CD14-positive monocyte (primary cell): ENCODE results near the gene TTC36. TPM values are rescaled to one million over a fixed set of nuclear protein-coding genes. Genes with fewer than 3 reads are reported as not detected.

Experiments used
- DNase-seq, 3 donors: peaks; one replicate each; pipeline ENCODE4 v3.0.0-alpha.2; 2011 to 2022
- H2AFZ ChIP-seq: 2 replicates; pipeline ENCODE4 v1.6.0; 2012; ENCODE audit warnings: mild to moderate bottlenecking, low read depth, low read length, inconsistent platforms; ENCODE audit not compliant: insufficient read depth, poor library complexity, severe bottlenecking
- H3K27ac ChIP-seq, 2 donors: 1 replicate in 1 of 2; 2 replicates in 1 of 2; pipeline ENCODE4 v1.5.1; 2012 to 2013; ENCODE audit warnings: low read length in 2 of 2, control low read depth in 1 of 2, inconsistent platforms in 1 of 2, low read depth in 1 of 2, mild to moderate bottlenecking in 1 of 2
- H3K27me3 ChIP-seq, 2 donors: one replicate each; pipeline versions ENCODE4 v1.6.0 to v1.6.1; 2011 to 2013; ENCODE audit warnings: low read length in 2 of 2; ENCODE audit not compliant: control insufficient read depth in 2 of 2, insufficient read depth in 2 of 2
- H3K36me3 ChIP-seq, 2 donors: replicated peaks in 1 of 2; 1 replicate in 1 of 2; 2 replicates in 1 of 2; pipeline versions ENCODE4 v1.5.1 to v1.6.1; 2012 to 2013; ENCODE audit warnings: low read length in 2 of 2, control low read depth in 1 of 2, inconsistent platforms in 1 of 2, mild to moderate bottlenecking in 1 of 2; ENCODE audit not compliant: insufficient read depth in 2 of 2, control insufficient read depth in 1 of 2
- H3K4me1 ChIP-seq, 2 donors: 1 replicate in 1 of 2; 2 replicates in 1 of 2; pipeline versions ENCODE4 v1.5.1 to v1.6.1; 2012 to 2013; ENCODE audit warnings: low read length in 2 of 2, control low read depth in 1 of 2, inconsistent platforms in 1 of 2, mild to moderate bottlenecking in 1 of 2, moderate library complexity in 1 of 2; ENCODE audit not compliant: insufficient read depth in 2 of 2, control insufficient read depth in 1 of 2
- H3K4me2 ChIP-seq: replicated peaks from 2 replicates; pipeline ENCODE3; 2012; ENCODE audit warnings: low read length, moderate library complexity, mild to moderate bottlenecking; ENCODE audit not compliant: poor library complexity, severe bottlenecking; ENCODE audit errors: extremely low read depth
- H3K4me3 ChIP-seq, 3 experiments: fragments of 200-600 bp in 1 of 3; sonication (generic) in 1 of 3; replicated peaks in 1 of 3; 1 replicate in 2 of 3; 2 replicates in 1 of 3; pipeline ENCODE4 v1.5.1; 2011 to 2013; ENCODE audit warnings: low read length in 3 of 3, mild to moderate bottlenecking in 3 of 3, control low read depth in 2 of 3, low read depth in 2 of 3, inconsistent platforms in 1 of 3, moderate library complexity in 1 of 3
- H3K79me2 ChIP-seq: 2 replicates; pipeline ENCODE4 v1.6.0; 2012; ENCODE audit warnings: mild to moderate bottlenecking, control low read depth, inconsistent platforms, low read length, moderate library complexity; ENCODE audit not compliant: insufficient read depth
- H3K9ac ChIP-seq: 2 replicates; pipeline ENCODE4 v1.6.0; 2017; ENCODE audit warnings: low read length, mild to moderate bottlenecking; ENCODE audit not compliant: insufficient read depth, poor library complexity, severe bottlenecking
- H3K9me3 ChIP-seq, 2 donors: replicated peaks in 1 of 2; 1 replicate in 1 of 2; 2 replicates in 1 of 2; pipeline versions ENCODE4 v1.5.1 to v1.6.1; 2012 to 2013; ENCODE audit warnings: low read length in 2 of 2, control low read depth in 1 of 2; ENCODE audit not compliant: control insufficient read depth in 1 of 2, insufficient read depth in 1 of 2
- H4K20me1 ChIP-seq: 2 replicates; pipeline ENCODE4 v1.6.0; 2012; ENCODE audit warnings: mild to moderate bottlenecking, low read length, control low read depth, moderate library complexity; ENCODE audit not compliant: insufficient read depth
- H3K27ac Mint-ChIP-seq, 7 donors: one replicate each; pipeline ENCODE4 v1.8.0; 2020; ENCODE audit warnings: mild to moderate bottlenecking in 7 of 7, mixed read lengths in 7 of 7, moderate library complexity in 6 of 7, inconsistent platforms in 2 of 7
- H3K27me3 Mint-ChIP-seq, 3 donors: one replicate each; pipeline ENCODE4 v1.8.0; 2021 to 2022; ENCODE audit warnings: low read depth in 3 of 3, mild to moderate bottlenecking in 3 of 3, mixed read lengths in 3 of 3, moderate library complexity in 3 of 3, inconsistent platforms in 1 of 3
- H3K36me3 Mint-ChIP-seq, 2 donors: one replicate each; pipeline ENCODE4 v1.8.0; 2020; ENCODE audit warnings: mixed read lengths in 2 of 2, inconsistent platforms in 1 of 2, mild to moderate bottlenecking in 1 of 2
- H3K4me1 Mint-ChIP-seq: one replicate; pipeline ENCODE4 v1.8.0; 2020; ENCODE audit warnings: mild to moderate bottlenecking, mixed read lengths
- H3K4me3 Mint-ChIP-seq, 2 donors: one replicate each; pipeline ENCODE4 v1.8.0; 2020; ENCODE audit warnings: mild to moderate bottlenecking in 2 of 2, mixed read lengths in 2 of 2, moderate library complexity in 1 of 2
- H3K9me3 Mint-ChIP-seq, 7 donors: one replicate each; pipeline ENCODE4 v1.8.0; 2020 to 2022; ENCODE audit warnings: mixed read lengths in 7 of 7, mild to moderate bottlenecking in 6 of 7, moderate library complexity in 6 of 7, inconsistent platforms in 2 of 7
- WGBS: methylation state at CpG from one replicate; pipeline ENCODE4 v1.1.5; 2013; ENCODE audit warnings: missing lambda C conversion rate; ENCODE audit not compliant: insufficient coverage; 5-methylcytosine and 5-hydroxymethylcytosine counted together
- intact Hi-C, 2 donors: fragments of 100-400 bp; cut with micrococcal nuclease; formaldehyde crosslinking; loops; one replicate each; pipeline versions ENCODE4 v1.15.0 to v1.15.1; 2023
- polyA plus RNA-seq, 3 donors: library from polyadenylated mRNA; depleted of rRNA in 1 of 3; unstranded in 2 of 3; stranded (reverse) in 1 of 3; fragments of 300-500 nt in 2 of 3; fragments of >200 nt in 1 of 3; fragmentation: Illumina TruSeq in 2 of 3; gene quantifications; 1 replicate in 2 of 3; 2 replicates in 1 of 3; pipeline ENCODE4 v1.2.3, GENCODE V29; 2012 to 2021
- TF ChIP-seq, protein P1 (sequence below): fragments of 200-600 bp; IDR thresholded peaks from one replicate; pipeline ENCODE4 v1.8.0; 2022; ENCODE audit warnings: antibody characterized with exemption, mild to moderate bottlenecking

The TTC36 gene
- polyA plus RNA-seq, 3 donors: not detected

DNA sequence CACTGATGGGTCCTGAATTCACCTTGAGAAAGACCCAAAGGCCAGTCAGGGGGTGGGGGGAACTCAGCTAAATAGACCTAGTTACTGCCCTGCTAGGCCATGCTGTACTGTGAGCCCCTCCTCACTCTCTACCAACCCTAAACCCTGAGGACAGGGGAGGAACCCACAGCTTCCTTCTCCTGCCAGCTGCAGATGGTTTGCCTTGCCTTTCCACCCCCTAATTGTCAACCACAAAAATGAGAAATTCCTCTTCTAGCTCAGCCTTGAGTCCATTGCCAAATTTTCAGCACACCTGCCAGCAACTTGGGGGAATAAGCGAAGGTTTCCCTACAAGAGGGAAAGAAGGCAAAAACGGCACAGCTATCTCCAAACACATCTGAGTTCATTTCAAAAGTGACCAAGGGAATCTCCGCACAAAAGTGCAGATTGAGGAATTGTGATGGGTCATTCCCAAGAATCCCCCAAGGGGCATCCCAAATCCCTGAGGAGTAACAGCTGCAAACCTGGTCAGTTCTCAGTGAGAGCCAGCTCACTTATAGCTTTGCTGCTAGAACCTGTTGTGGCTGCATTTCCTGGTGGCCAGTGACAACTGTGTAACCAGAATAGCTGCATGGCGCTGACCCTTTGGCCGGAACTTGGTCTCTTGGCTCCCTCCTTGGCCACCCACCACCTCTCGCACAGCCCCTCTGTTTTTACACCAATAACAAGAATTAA lies 2.4 kb upstream of the TTC36 start:
- Mint-ChIP-seq H3K9me3 (peaks cover 0 to 2% (median 0%) of the 10 kb centered on the region in 7 donors), H3K27ac (peak overlapping the region in 3 of 7 donors; percentile 34 to 70 (median 49)), H3K4me1 (peaks cover 32% of the 10 kb centered on the region), H3K36me3 (peaks cover 46 to 63% of the 10 kb centered on the region in 2 donors), H3K4me3 (no peak overlapping the region), H3K27me3 (peaks cover 11 to 16% (median 11%) of the 10 kb centered on the region in 3 donors)
- H4K20me1 ChIP-seq: peaks cover 13% of the 10 kb centered on the region
- intact Hi-C loops: no loop called here
- no peaks in the 10 kb centered on the region for H3K79me2 ChIP-seq
- no peak for DNase-seq
- no peak overlapping the region for H3K4me3 ChIP-seq
- 64% methylated on average over 5 of the region's 6 CpGs for WGBS
- no peak overlapping the region for H3K4me2 ChIP-seq
- H2AFZ ChIP-seq: no peak overlapping the region
- H3K9me3 ChIP-seq: no peaks in the 10 kb centered on the region
- peaks cover 15 to 17% of the 10 kb centered on the region in 2 donors for H3K4me1 ChIP-seq
- no peak overlapping the region for H3K27ac ChIP-seq
- peaks cover 5 to 10% of the 10 kb centered on the region in 2 donors for H3K27me3 ChIP-seq
- TF ChIP-seq, protein P1, sequence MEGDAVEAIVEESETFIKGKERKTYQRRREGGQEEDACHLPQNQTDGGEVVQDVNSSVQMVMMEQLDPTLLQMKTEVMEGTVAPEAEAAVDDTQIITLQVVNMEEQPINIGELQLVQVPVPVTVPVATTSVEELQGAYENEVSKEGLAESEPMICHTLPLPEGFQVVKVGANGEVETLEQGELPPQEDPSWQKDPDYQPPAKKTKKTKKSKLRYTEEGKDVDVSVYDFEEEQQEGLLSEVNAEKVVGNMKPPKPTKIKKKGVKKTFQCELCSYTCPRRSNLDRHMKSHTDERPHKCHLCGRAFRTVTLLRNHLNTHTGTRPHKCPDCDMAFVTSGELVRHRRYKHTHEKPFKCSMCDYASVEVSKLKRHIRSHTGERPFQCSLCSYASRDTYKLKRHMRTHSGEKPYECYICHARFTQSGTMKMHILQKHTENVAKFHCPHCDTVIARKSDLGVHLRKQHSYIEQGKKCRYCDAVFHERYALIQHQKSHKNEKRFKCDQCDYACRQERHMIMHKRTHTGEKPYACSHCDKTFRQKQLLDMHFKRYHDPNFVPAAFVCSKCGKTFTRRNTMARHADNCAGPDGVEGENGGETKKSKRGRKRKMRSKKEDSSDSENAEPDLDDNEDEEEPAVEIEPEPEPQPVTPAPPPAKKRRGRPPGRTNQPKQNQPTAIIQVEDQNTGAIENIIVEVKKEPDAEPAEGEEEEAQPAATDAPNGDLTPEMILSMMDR: no peak
- H3K9ac ChIP-seq: no peak overlapping the region
- H3K36me3 ChIP-seq: peaks cover 34 to 47% of the 10 kb centered on the region in 2 donors

GRCh38 chr11:118526688-118527087 lies 586 bp upstream of the TTC36 start:
- peaks cover 16 to 30% of the 10 kb centered on the region in 2 donors for H3K36me3 ChIP-seq
- TF ChIP-seq, protein P1: no peak
- Mint-ChIP-seq H3K4me1 (peaks cover 41% of the 10 kb centered on the region), H3K4me3 (no peak overlapping the region), H3K36me3 (peaks cover 30 to 45% of the 10 kb centered on the region in 2 donors), H3K27me3 (peaks cover 23 to 29% (median 27%) of the 10 kb centered on the region in 3 donors), H3K9me3 (peaks cover 0 to 4% (median 0%) of the 10 kb centered on the region in 7 donors), H3K27ac (no peak overlapping the region)
- H4K20me1 ChIP-seq: peaks cover 13% of the 10 kb centered on the region
- H3K9me3 ChIP-seq: no peaks in the 10 kb centered on the region
- H3K27me3 ChIP-seq: peaks cover 8 to 21% of the 10 kb centered on the region in 2 donors
- intact Hi-C loops: no loop called here
- no peak for DNase-seq
- H3K4me2 ChIP-seq: no peak overlapping the region
- no peak overlapping the region for H3K9ac ChIP-seq
- H3K4me3 ChIP-seq: no peak overlapping the region
- peaks cover 25 to 34% of the 10 kb centered on the region in 2 donors for H3K4me1 ChIP-seq
- no peaks in the 10 kb centered on the region for H3K79me2 ChIP-seq
- no peak overlapping the region for H3K27ac ChIP-seq
- no peak overlapping the region for H2AFZ ChIP-seq
- no CpG with 5 or more reads among the region's 2 CpGs for WGBS
